ENCODE data around the gene RANBP3. TPM values are rescaled to one million over a fixed set of nuclear protein-coding genes. Genes with fewer than 3 reads are reported as not detected.

Gene RANBP3
- total RNA-seq, 1 donor from 2014 or later: 77.8 TPM

GRCh38 chr19:6000228-6000847 is 22.4 kb upstream of the RANBP3 start:
- Histone ChIP-seq H3K4me1 (no peaks in the 10 kb centered on the region), H3K4me3 (no peak overlapping the region), H3K79me2 (ENCODE audit: low read depth) (no peaks in the 10 kb centered on the region), H3K27ac (no peak overlapping the region), H3K36me3 (no peaks in the 10 kb centered on the region), H3F3A (ENCODE audit: low read depth) (no peaks in the 10 kb centered on the region), H3K4me2 (no peak overlapping the region), H3K9ac (no peak overlapping the region), H3K9me3 (ENCODE audit: low read depth) (no peaks in the 10 kb centered on the region), H2AFZ (replicated peaks) (no peak overlapping the region), H3K27me3 (no peaks in the 10 kb centered on the region), H4K20me1 (ENCODE audit: low read depth) (no peaks in the 10 kb centered on the region)
- Mint-ChIP-seq H3K27me3 (ENCODE audit: insufficient read depth, low read depth) (peaks cover 6% of the 10 kb centered on the region), H3K27ac (no peak overlapping the region), H3K4me1 (no peaks in the 10 kb centered on the region), H3K36me3 (peaks cover 29% of the 10 kb centered on the region), H3K4me3 (no peak overlapping the region), H3K9me3 (peaks cover 3% of the 10 kb centered on the region)
- no peak for TF ChIP-seq EZH2phosphoT487 (IDR thresholded peaks at IDR 0.05)
- no peak for TF ChIP-seq EZH2 (IDR thresholded peaks at IDR 0.05)
- TF ChIP-seq, protein P1, sequence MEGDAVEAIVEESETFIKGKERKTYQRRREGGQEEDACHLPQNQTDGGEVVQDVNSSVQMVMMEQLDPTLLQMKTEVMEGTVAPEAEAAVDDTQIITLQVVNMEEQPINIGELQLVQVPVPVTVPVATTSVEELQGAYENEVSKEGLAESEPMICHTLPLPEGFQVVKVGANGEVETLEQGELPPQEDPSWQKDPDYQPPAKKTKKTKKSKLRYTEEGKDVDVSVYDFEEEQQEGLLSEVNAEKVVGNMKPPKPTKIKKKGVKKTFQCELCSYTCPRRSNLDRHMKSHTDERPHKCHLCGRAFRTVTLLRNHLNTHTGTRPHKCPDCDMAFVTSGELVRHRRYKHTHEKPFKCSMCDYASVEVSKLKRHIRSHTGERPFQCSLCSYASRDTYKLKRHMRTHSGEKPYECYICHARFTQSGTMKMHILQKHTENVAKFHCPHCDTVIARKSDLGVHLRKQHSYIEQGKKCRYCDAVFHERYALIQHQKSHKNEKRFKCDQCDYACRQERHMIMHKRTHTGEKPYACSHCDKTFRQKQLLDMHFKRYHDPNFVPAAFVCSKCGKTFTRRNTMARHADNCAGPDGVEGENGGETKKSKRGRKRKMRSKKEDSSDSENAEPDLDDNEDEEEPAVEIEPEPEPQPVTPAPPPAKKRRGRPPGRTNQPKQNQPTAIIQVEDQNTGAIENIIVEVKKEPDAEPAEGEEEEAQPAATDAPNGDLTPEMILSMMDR (IDR thresholded peaks at IDR 0.05): no peak
- no peak for DNase-seq (ENCODE audit: low spot score)

- peaks cover 6% of the 10 kb centered on the region for H3K27me3 Mint-ChIP-seq (ENCODE audit: insufficient read depth, low read depth)
- Histone ChIP-seq H3K27ac (no peak overlapping the region), H3K27me3 (no peaks in the 10 kb centered on the region), H3K4me3 (no peak overlapping the region), H2AFZ (replicated peaks) (no peak overlapping the region), H3K9me3 (ENCODE audit: low read depth) (no peaks in the 10 kb centered on the region), H3K4me1 (no peaks in the 10 kb centered on the region), H3K9ac (no peak overlapping the region), H3K36me3 (no peaks in the 10 kb centered on the region), H3K4me2 (no peak overlapping the region), H3F3A (ENCODE audit: low read depth) (no peaks in the 10 kb centered on the region), H4K20me1 (ENCODE audit: low read depth) (no peaks in the 10 kb centered on the region), H3K79me2 (ENCODE audit: low read depth) (no peaks in the 10 kb centered on the region)
- H3K27ac Mint-ChIP-seq: no peak overlapping the region
- TF ChIP-seq EZH2phosphoT487 (IDR thresholded peaks at IDR 0.05) (no peak), EZH2 (IDR thresholded peaks at IDR 0.05) (no peak)
- TF ChIP-seq, protein P1 (IDR thresholded peaks at IDR 0.05): no peak
- no peak for DNase-seq (ENCODE audit: low spot score)
- peaks cover 27% of the 10 kb centered on the region for H3K36me3 Mint-ChIP-seq
- no peaks in the 10 kb centered on the region for H3K4me1 Mint-ChIP-seq
- no peak overlapping the region for H3K4me3 Mint-ChIP-seq
- H3K9me3 Mint-ChIP-seq: peaks cover 3% of the 10 kb centered on the region
Observed at GRCh38 chr19:5999693-6000092, 21.8 kb upstream of the RANBP3 start.

GRCh38 chr19:5997371-5997770 is 19.4 kb upstream of the RANBP3 start:
- peak; percentile 53 for DNase-seq (ENCODE audit: low spot score)
- no peaks in the 10 kb centered on the region for H3K27me3 ChIP-seq
- no peak overlapping the region for H3K27ac ChIP-seq
- no peaks in the 10 kb centered on the region for H3K36me3 ChIP-seq
- Mint-ChIP-seq H3K9me3 (peaks cover 3% of the 10 kb centered on the region), H3K36me3 (peaks cover 26% of the 10 kb centered on the region), H3K27ac (no peak overlapping the region), H3K4me1 (peaks cover 11% of the 10 kb centered on the region), H3K27me3 (ENCODE audit: insufficient read depth, low read depth) (peaks cover 6% of the 10 kb centered on the region), H3K4me3 (no peak overlapping the region)
- H3K4me1 ChIP-seq: no peaks in the 10 kb centered on the region
- no peak for TF ChIP-seq EZH2 (IDR thresholded peaks at IDR 0.05)
- TF ChIP-seq, protein P1 (IDR thresholded peaks at IDR 0.05): peak; percentile 53
- no peak for TF ChIP-seq EZH2phosphoT487 (IDR thresholded peaks at IDR 0.05)
- no peaks in the 10 kb centered on the region for H3F3A ChIP-seq (ENCODE audit: low read depth)
- H3K9ac ChIP-seq: no peak overlapping the region
- no peaks in the 10 kb centered on the region for H3K9me3 ChIP-seq (ENCODE audit: low read depth)
- no peaks in the 10 kb centered on the region for H3K79me2 ChIP-seq (ENCODE audit: low read depth)
- H3K4me3 ChIP-seq: no peak overlapping the region
- H4K20me1 ChIP-seq (ENCODE audit: low read depth): no peaks in the 10 kb centered on the region
- no peak overlapping the region for H2AFZ ChIP-seq (replicated peaks)
- no peak overlapping the region for H3K4me2 ChIP-seq

Measured in neural progenitor cell (in vitro differentiated cells).